GM23248 (cell line): ENCODE results near the gene CPEB1. TPM values are rescaled to one million over a fixed set of nuclear protein-coding genes. Genes with fewer than 3 reads are reported as not detected.

Experiments
- DNase-seq: peaks from one replicate; pipeline ENCODE4 v3.0.0-alpha.2; 2015
- H2AFZ ChIP-seq: fragments of 200-600 bp; sonication (generic); 2 replicates; pipeline ENCODE4 v1.6.1; 2016; ENCODE audit warnings: antibody characterized with exemption
- H3F3A ChIP-seq: fragments of 200-600 bp; sonication (generic); 2 replicates; pipeline ENCODE4 v1.6.1; 2016; ENCODE audit warnings: mild to moderate bottlenecking, antibody characterized with exemption, mixed run types; ENCODE audit not compliant: insufficient read depth
- H3K27ac ChIP-seq: fragments of 200-600 bp; sonication (generic); 2 replicates; pipeline ENCODE4 v1.5.1; 2016; ENCODE audit warnings: mild to moderate bottlenecking
- H3K27me3 ChIP-seq: fragments of 200-600 bp; sonication (generic); replicated peaks from 2 replicates; pipeline ENCODE4 v1.6.1; 2016; ENCODE audit warnings: mild to moderate bottlenecking; ENCODE audit not compliant: insufficient read depth
- H3K36me3 ChIP-seq: fragments of 200-600 bp; sonication (generic); 2 replicates; pipeline ENCODE4 v1.6.1; 2016; ENCODE audit warnings: low read depth, mild to moderate bottlenecking
- H3K4me1 ChIP-seq: fragments of 200-600 bp; sonication (generic); 2 replicates; pipeline ENCODE4 v1.6.1; 2016; ENCODE audit warnings: mild to moderate bottlenecking; ENCODE audit not compliant: insufficient read depth
- H3K4me2 ChIP-seq: fragments of 200-600 bp; sonication (generic); one replicate; pipeline ENCODE4 v1.6.1; 2016; ENCODE audit warnings: mild to moderate bottlenecking; ENCODE audit not compliant: unreplicated experiment
- H3K4me3 ChIP-seq: fragments of 200-600 bp; sonication (generic); 2 replicates; pipeline ENCODE4 v1.5.1; 2016; ENCODE audit warnings: mild to moderate bottlenecking
- H3K79me2 ChIP-seq: fragments of 200-600 bp; sonication (generic); 2 replicates; pipeline ENCODE4 v1.6.1; 2016; ENCODE audit warnings: mild to moderate bottlenecking; ENCODE audit not compliant: insufficient read depth
- H3K9ac ChIP-seq: fragments of 200-600 bp; sonication (generic); 2 replicates; pipeline ENCODE4 v1.6.1; 2016; ENCODE audit warnings: mild to moderate bottlenecking
- H3K9me2 ChIP-seq: fragments of 200-600 bp; sonication (generic); 2 replicates; pipeline ENCODE4 v1.6.1; 2016; ENCODE audit warnings: mixed run types, mild to moderate bottlenecking, moderate library complexity; ENCODE audit not compliant: insufficient read depth
- H3K9me3 ChIP-seq: fragments of 200-600 bp; sonication (generic); one replicate; pipeline ENCODE4 v1.6.1; 2017; ENCODE audit warnings: low read depth
- H4K20me1 ChIP-seq: fragments of 200-600 bp; sonication (generic); 2 replicates; pipeline ENCODE4 v1.6.0; 2016; ENCODE audit not compliant: insufficient read depth
- EZH2 ChIP-seq: fragments of 200-600 bp; sonication (generic); IDR thresholded peaks from 2 replicates; pipeline ENCODE4 v1.6.1; 2018; ENCODE audit warnings: antibody characterized with exemption, mild to moderate bottlenecking; ENCODE audit not compliant: insufficient read depth, poor library complexity, severe bottlenecking
- EZH2phosphoT487 ChIP-seq: fragments of 200-600 bp; sonication (generic); IDR thresholded peaks from 2 replicates; pipeline ENCODE4 v1.6.1; 2018; ENCODE audit warnings: antibody characterized with exemption, moderate library complexity, mild to moderate bottlenecking, low read depth; ENCODE audit not compliant: insufficient read depth
- WGBS, 2 experiments: methylation state at CpG; one replicate each; pipeline ENCODE4 v1.1.6; 2015 to 2017; ENCODE audit warnings: low lambda C conversion rate in 2 of 2, low coverage in 1 of 2; ENCODE audit errors: missing lambda C conversion rate in 2 of 2; 5-methylcytosine and 5-hydroxymethylcytosine counted together
- in situ Hi-C: fragments of 300-500 bp; cut with MboI; formaldehyde crosslinking; loops from 2 replicates; pipeline ENCODE4 v1.15.0; 2020
- polyA plus RNA-seq: library from polyadenylated mRNA; unstranded; fragments of >200 nt; fragmentation: Nextera tagmentation; extraction: Ambion mirVana; gene quantifications from 2 replicates; pipeline ENCODE4 v1.2.1, GENCODE V29; 2016
- total RNA-seq: library from RNA; depleted of rRNA; stranded (reverse); fragments of >200 nt; shearing (Covaris generic); gene quantifications from 2 replicates; pipeline ENCODE4 v1.2.3, GENCODE V29; 2014

CPEB1 gene
- total and polyA plus RNA-seq, 2 experiments from 2014 or later = 5.6 to 8.6 TPM

GRCh38 chr15:82643992-82644391 is 3.2 kb downstream of the CPEB1 start:
- TF ChIP-seq EZH2phosphoT487 (no peak), EZH2 (no peak)
- Histone ChIP-seq H2AFZ (no peak overlapping the region), H3K27me3 (peaks cover 10% of the 10 kb centered on the region; the same call in 1 of the 2 replicates)

GRCh38 chr15:82642656-82643055 is 4.5 kb downstream of the CPEB1 start:
- DNase-seq = no peak
- no peak overlapping the region for H3K27ac ChIP-seq
- no peaks in the 10 kb centered on the region for H3K36me3 ChIP-seq
- H3K4me1 ChIP-seq = no peaks in the 10 kb centered on the region
- H3K9me2 ChIP-seq = no peaks in the 10 kb centered on the region
- H3K27me3 ChIP-seq = peaks cover 10% of the 10 kb centered on the region; the same call in 1 of the 2 replicates
- no peaks in the 10 kb centered on the region for H3K79me2 ChIP-seq
- no peaks in the 10 kb centered on the region for H3K9me3 ChIP-seq
- in situ Hi-C loops = no loop called here
- 66 to 70% methylated on average over 3 of the region's 3 CpGs for WGBS, 2 experiments
- TF ChIP-seq EZH2phosphoT487 = no peak
- no peak for TF ChIP-seq EZH2
- H4K20me1 ChIP-seq = no peaks in the 10 kb centered on the region
- no peak overlapping the region for H3K9ac ChIP-seq
- H3F3A ChIP-seq = no peaks in the 10 kb centered on the region
- no peak overlapping the region for H2AFZ ChIP-seq
- no peak overlapping the region for H3K4me2 ChIP-seq
- H3K4me3 ChIP-seq = no peak overlapping the region

More at GRCh38 chr15:82643992-82644391, 3.2 kb downstream of the CPEB1 start:
- Histone ChIP-seq H3K4me2 (no peak overlapping the region), H4K20me1 (no peaks in the 10 kb centered on the region), H3K27ac (no peak overlapping the region), H3K9ac (no peak overlapping the region), H3K9me2 (no peaks in the 10 kb centered on the region), H3K36me3 (no peaks in the 10 kb centered on the region), H3K4me1 (no peaks in the 10 kb centered on the region), H3K9me3 (no peaks in the 10 kb centered on the region), H3K79me2 (no peaks in the 10 kb centered on the region), H3K4me3 (no peak overlapping the region), H3F3A (peaks cover 5% of the 10 kb centered on the region; the same call in 1 of the 2 replicates)
- in situ Hi-C loops = no loop called here
- WGBS, 2 experiments = 80 to 94% methylated on average over 3 of the region's 3 CpGs
- no peak for DNase-seq

- Histone ChIP-seq H3K4me3 (no peak overlapping the region), H3K27ac (no peak overlapping the region), H3K36me3 (no peaks in the 10 kb centered on the region), H3F3A (no peaks in the 10 kb centered on the region), H3K9me3 (no peaks in the 10 kb centered on the region), H3K4me2 (no peak overlapping the region), H2AFZ (no peak overlapping the region), H3K79me2 (no peaks in the 10 kb centered on the region), H4K20me1 (no peaks in the 10 kb centered on the region), H3K9me2 (no peaks in the 10 kb centered on the region), H3K4me1 (no peaks in the 10 kb centered on the region), H3K27me3 (peaks cover 10% of the 10 kb centered on the region; the same call in 1 of the 2 replicates), H3K9ac (no peak overlapping the region)
- in situ Hi-C loops = no loop called here
- TF ChIP-seq EZH2phosphoT487 (no peak), EZH2 (no peak)
- WGBS, 2 experiments = 48% methylated on average over 2 of the region's 2 CpGs
- DNase-seq = no peak
Measured at GRCh38 chr15:82641129-82641798, 5.9 kb downstream of the CPEB1 start.

- no peaks in the 10 kb centered on the region for H3K4me1 ChIP-seq
- peaks cover 10% of the 10 kb centered on the region; the same call in 1 of the 2 replicates for H3K27me3 ChIP-seq
- no peak overlapping the region for H3K27ac ChIP-seq
- no peak for TF ChIP-seq EZH2
- H2AFZ ChIP-seq = no peak overlapping the region
- H3K79me2 ChIP-seq = no peaks in the 10 kb centered on the region
- H3K36me3 ChIP-seq = no peaks in the 10 kb centered on the region
- no peaks in the 10 kb centered on the region for H3F3A ChIP-seq
- in situ Hi-C loops = no loop called here
- H3K4me3 ChIP-seq = no peak overlapping the region
- WGBS, 2 experiments = 74 to 76% methylated on average over 3 of the region's 3 CpGs
- H3K9me2 ChIP-seq = no peaks in the 10 kb centered on the region
- no peak for DNase-seq
- H4K20me1 ChIP-seq = no peaks in the 10 kb centered on the region
- no peak overlapping the region for H3K9ac ChIP-seq
- H3K4me2 ChIP-seq = no peak overlapping the region
- H3K9me3 ChIP-seq = no peaks in the 10 kb centered on the region
Measured at GRCh38 chr15:82640672-82641071, 6.5 kb downstream of the CPEB1 start.
